HL-60 (cell line): ENCODE data around the gene NALCN.

ENCODE experiments used
- DNase-seq, 2 experiments: peaks; one replicate each; pipeline ENCODE4 v3.0.0-alpha.2; 2010 to 2020; ENCODE audit warnings: low read depth in 1 of 2, low spot score in 1 of 2
- H3K27ac ChIP-seq: fragments of 250-450 bp; sonication (Bioruptor Pico); replicated peaks from 2 replicates; pipeline ENCODE4 v1.5.1; 2020; ENCODE audit warnings: mild to moderate bottlenecking, moderate library complexity
- H3K27me3 ChIP-seq: fragments of 250-450 bp; sonication (Bioruptor Pico); 2 replicates; pipeline ENCODE4 v1.5.1; 2021; ENCODE audit warnings: mild to moderate bottlenecking, moderate library complexity; ENCODE audit not compliant: insufficient read depth, poor library complexity, severe bottlenecking
- H3K4me3 ChIP-seq: replicated peaks from 2 replicates; pipeline ENCODE4 v1.5.1; 2011; ENCODE audit warnings: mild to moderate bottlenecking, control low read depth, low read length; ENCODE audit not compliant: insufficient read depth
- CTCF ChIP-seq: IDR thresholded peaks from one replicate; pipeline ENCODE4 v1.5.1; 2011; ENCODE audit warnings: low read length, control low read depth, inconsistent platforms; ENCODE audit not compliant: insufficient read depth
- GABPA ChIP-seq: IDR thresholded peaks from 2 replicates; pipeline ENCODE4 v1.6.1; 2012; ENCODE audit warnings: low read depth
- POLR2AphosphoS5 ChIP-seq: IDR thresholded peaks from 2 replicates; pipeline ENCODE4 v1.6.1; 2012; ENCODE audit warnings: low read depth
- REST ChIP-seq: IDR thresholded peaks from 2 replicates; pipeline ENCODE4 v1.6.1; 2012; ENCODE audit warnings: low read depth; ENCODE audit not compliant: insufficient replicate concordance
- SPI1 ChIP-seq: IDR thresholded peaks from 2 replicates; pipeline ENCODE4 v1.6.1; 2012; ENCODE audit warnings: low read depth, mild to moderate bottlenecking, borderline replicate concordance

NALCN gene

GRCh38 chr13:101425156-101425471, 8.8 kb upstream of the NALCN start:
- no peak overlapping the region for H3K27ac ChIP-seq
- H3K4me3 ChIP-seq: no peak overlapping the region
- DNase-seq: no peak
- no peak for TF ChIP-seq GABPA
- no peak for TF ChIP-seq REST
- TF ChIP-seq CTCF: no peak
- TF ChIP-seq SPI1: no peak
- TF ChIP-seq POLR2AphosphoS5: no peak
- no peaks in the 10 kb centered on the region for H3K27me3 ChIP-seq

- TF ChIP-seq SPI1 (no peak), CTCF (no peak), GABPA (no peak), POLR2AphosphoS5 (no peak), REST (no peak)
Observed at GRCh38 chr13:101424381-101425155, 8.3 kb upstream of the NALCN start.

GRCh38 chr13:101423872-101424271, 7.6 kb upstream of the NALCN start:
- no peak for DNase-seq
- no peaks in the 10 kb centered on the region for H3K27me3 ChIP-seq
- no peak overlapping the region for H3K27ac ChIP-seq
- TF ChIP-seq POLR2AphosphoS5 (no peak), GABPA (no peak), REST (no peak), CTCF (no peak)
- no peak overlapping the region for H3K4me3 ChIP-seq

More at GRCh38 chr13:101424381-101425155, 8.3 kb upstream of the NALCN start:
- H3K4me3 ChIP-seq: no peak overlapping the region
- DNase-seq: no peak
- H3K27ac ChIP-seq: no peak overlapping the region
- H3K27me3 ChIP-seq: no peaks in the 10 kb centered on the region
